MM.1S (cell line): ENCODE measurements around the gene ZBTB25.
A peak's percentile ranks its signal among the peaks of the same experiment; 100 is the strongest.
"Not testable (repeated sequence)": the region's sequence is repeated elsewhere in the genome, so short reads cannot be mapped to it uniquely, and the experiment has no call there.

Experiments used
- DNase-seq: peaks from one replicate; pipeline ENCODE4 v3.0.0-alpha.2; 2015
- H2AFZ ChIP-seq: fragments of 300-600 bp; sonication (generic); 2 replicates; pipeline ENCODE4 v1.6.0; 2016; ENCODE audit warnings: antibody characterized with exemption, low read length
- H3F3A ChIP-seq: fragments of 300-600 bp; sonication (generic); 2 replicates; pipeline ENCODE4 v1.6.1; 2016; ENCODE audit warnings: mild to moderate bottlenecking, antibody characterized with exemption, low read length, moderate library complexity, mixed read lengths; ENCODE audit not compliant: insufficient read depth
- H3K27ac ChIP-seq: fragments of 300-600 bp; sonication (generic); 2 replicates; pipeline ENCODE4 v1.5.1; 2016; ENCODE audit warnings: mild to moderate bottlenecking, low read length
- H3K27me3 ChIP-seq: fragments of 300-600 bp; sonication (generic); replicated peaks from 2 replicates; pipeline ENCODE4 v1.6.0; 2016; ENCODE audit warnings: low read length; ENCODE audit not compliant: insufficient read depth
- H3K36me3 ChIP-seq: fragments of 300-600 bp; sonication (generic); replicated peaks from 2 replicates; pipeline ENCODE4 v1.6.1; 2016; ENCODE audit warnings: mild to moderate bottlenecking, low read length, mixed read lengths; ENCODE audit not compliant: insufficient read depth
- H3K4me1 ChIP-seq: fragments of 300-600 bp; sonication (generic); 2 replicates; pipeline ENCODE4 v1.6.1; 2016; ENCODE audit warnings: low read length, mixed read lengths
- H3K4me2 ChIP-seq: fragments of 300-600 bp; sonication (generic); 2 replicates; pipeline ENCODE4 v1.6.0; 2016; ENCODE audit warnings: low read depth, low read length
- H3K4me3 ChIP-seq: fragments of 300-600 bp; sonication (generic); 2 replicates; pipeline ENCODE4 v1.5.1; 2016; ENCODE audit warnings: low read length, mixed read lengths
- H3K79me2 ChIP-seq: fragments of 300-600 bp; sonication (generic); 2 replicates; pipeline ENCODE4 v1.6.1; 2016; ENCODE audit warnings: mixed run types, low read length, mixed read lengths
- H3K9ac ChIP-seq: fragments of 300-600 bp; sonication (generic); 2 replicates; pipeline ENCODE4 v1.6.1; 2016; ENCODE audit warnings: low read length, mixed read lengths
- H3K9me2 ChIP-seq: fragments of 300-600 bp; sonication (generic); replicated peaks from 2 replicates; pipeline ENCODE4 v1.6.1; 2016; ENCODE audit warnings: mild to moderate bottlenecking, low read length, mixed read lengths; ENCODE audit not compliant: insufficient read depth
- H3K9me3 ChIP-seq: fragments of 300-600 bp; sonication (generic); replicated peaks from 2 replicates; pipeline ENCODE4 v1.6.1; 2016; ENCODE audit warnings: mild to moderate bottlenecking, low read length, mixed read lengths; ENCODE audit not compliant: insufficient read depth
- H4K20me1 ChIP-seq: fragments of 300-600 bp; sonication (generic); 2 replicates; pipeline ENCODE4 v1.6.1; 2016; ENCODE audit warnings: mild to moderate bottlenecking, low read length, moderate library complexity, mixed read lengths; ENCODE audit not compliant: insufficient read depth
- EZH2 ChIP-seq: fragments of 300-600 bp; sonication (generic); optimal IDR thresholded peaks from 2 replicates; pipeline ENCODE3; 2017; ENCODE audit warnings: low read depth, mild to moderate bottlenecking, antibody characterized with exemption, low read length, mixed read lengths
- EZH2phosphoT487 ChIP-seq: fragments of 300-600 bp; sonication (generic); IDR thresholded peaks from 2 replicates; pipeline ENCODE4 v1.6.1; 2018; ENCODE audit warnings: antibody characterized with exemption, low read length
- TF ChIP-seq, protein P1 (sequence below): fragments of 300-600 bp; sonication (generic); IDR thresholded peaks from 2 replicates; pipeline ENCODE4 v1.5.1; 2016; ENCODE audit warnings: antibody characterized with exemption, low read length, mixed read lengths

ZBTB25 gene

DNA sequence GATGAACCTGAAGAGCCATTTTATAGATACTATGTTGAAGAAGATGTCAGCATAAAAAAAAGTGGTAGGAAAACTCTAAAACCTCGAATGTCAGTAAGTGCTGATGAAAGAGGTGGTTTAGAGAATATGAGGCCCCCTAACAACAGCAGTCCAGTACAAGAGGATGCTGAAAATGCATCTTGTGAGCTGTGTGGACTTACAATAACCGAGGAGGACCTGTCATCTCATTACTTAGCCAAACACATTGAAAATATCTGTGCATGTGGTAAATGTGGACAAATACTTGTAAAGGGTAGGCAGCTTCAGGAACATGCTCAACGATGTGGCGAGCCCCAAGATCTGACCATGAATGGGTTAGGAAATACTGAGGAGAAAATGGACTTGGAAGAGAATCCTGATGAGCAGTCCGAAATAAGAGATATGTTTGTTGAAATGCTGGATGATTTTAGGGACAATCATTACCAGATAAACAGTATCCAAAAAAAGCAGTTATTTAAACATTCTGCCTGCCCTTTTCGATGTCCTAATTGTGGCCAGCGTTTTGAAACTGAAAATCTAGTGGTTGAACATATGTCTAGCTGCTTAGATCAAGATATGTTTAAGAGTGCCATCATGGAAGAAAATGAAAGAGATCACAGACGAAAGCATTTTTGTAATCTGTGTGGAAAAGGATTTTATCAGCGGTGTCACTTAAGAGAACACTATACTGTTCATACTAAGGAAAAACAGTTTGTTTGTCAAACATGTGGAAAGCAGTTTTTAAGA is 19.1 kb upstream of the ZBTB25 start:
- TF ChIP-seq, protein P1, sequence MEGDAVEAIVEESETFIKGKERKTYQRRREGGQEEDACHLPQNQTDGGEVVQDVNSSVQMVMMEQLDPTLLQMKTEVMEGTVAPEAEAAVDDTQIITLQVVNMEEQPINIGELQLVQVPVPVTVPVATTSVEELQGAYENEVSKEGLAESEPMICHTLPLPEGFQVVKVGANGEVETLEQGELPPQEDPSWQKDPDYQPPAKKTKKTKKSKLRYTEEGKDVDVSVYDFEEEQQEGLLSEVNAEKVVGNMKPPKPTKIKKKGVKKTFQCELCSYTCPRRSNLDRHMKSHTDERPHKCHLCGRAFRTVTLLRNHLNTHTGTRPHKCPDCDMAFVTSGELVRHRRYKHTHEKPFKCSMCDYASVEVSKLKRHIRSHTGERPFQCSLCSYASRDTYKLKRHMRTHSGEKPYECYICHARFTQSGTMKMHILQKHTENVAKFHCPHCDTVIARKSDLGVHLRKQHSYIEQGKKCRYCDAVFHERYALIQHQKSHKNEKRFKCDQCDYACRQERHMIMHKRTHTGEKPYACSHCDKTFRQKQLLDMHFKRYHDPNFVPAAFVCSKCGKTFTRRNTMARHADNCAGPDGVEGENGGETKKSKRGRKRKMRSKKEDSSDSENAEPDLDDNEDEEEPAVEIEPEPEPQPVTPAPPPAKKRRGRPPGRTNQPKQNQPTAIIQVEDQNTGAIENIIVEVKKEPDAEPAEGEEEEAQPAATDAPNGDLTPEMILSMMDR = no peak
- H3K4me3 ChIP-seq = peak overlapping the region; percentile 44
- peak overlapping the region; percentile 86 for H3K4me2 ChIP-seq
- no peaks in the 10 kb centered on the region for H3K27me3 ChIP-seq
- H3K27ac ChIP-seq = peak overlapping the region; percentile 76
- H4K20me1 ChIP-seq = peaks cover 8% of the 10 kb centered on the region
- peaks cover 52% of the 10 kb centered on the region for H3K79me2 ChIP-seq
- no peaks in the 10 kb centered on the region for H3K36me3 ChIP-seq
- no peaks in the 10 kb centered on the region for H3K9me2 ChIP-seq
- peak; percentile 61 for DNase-seq
- peak overlapping the region; percentile 19; the same call in 1 of the 2 replicates for H3K9ac ChIP-seq
- peaks cover 20% of the 10 kb centered on the region for H3F3A ChIP-seq
- peaks cover 24% of the 10 kb centered on the region for H3K4me1 ChIP-seq
- H2AFZ ChIP-seq = no peak overlapping the region
- H3K9me3 ChIP-seq = no peaks in the 10 kb centered on the region

DNA sequence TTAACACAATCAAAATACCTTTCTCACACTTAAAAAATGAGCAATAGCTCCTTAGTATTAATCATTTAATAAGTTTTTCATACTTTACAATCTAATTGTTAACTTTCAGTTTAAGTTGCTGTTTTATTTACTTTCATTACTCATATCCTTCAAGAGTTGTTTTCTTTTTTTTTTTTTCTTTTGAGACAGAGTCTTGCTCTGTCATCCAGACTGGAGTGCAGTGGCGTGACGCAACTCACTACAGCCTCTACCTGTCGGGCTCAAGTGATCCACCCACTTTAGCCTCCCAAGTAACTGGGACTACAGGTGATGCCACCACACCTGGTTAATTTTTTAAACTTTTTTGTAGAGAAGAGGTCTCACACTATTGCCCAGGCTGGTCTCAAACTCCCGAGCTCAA is 17.1 kb upstream of the ZBTB25 start:
- Histone ChIP-seq H4K20me1 (peaks cover 11% of the 10 kb centered on the region), H3K27me3 (no peaks in the 10 kb centered on the region), H3K9me3 (no peaks in the 10 kb centered on the region), H3K36me3 (no peaks in the 10 kb centered on the region), H3K4me1 (peaks cover 27% of the 10 kb centered on the region), H3K79me2 (peaks cover 70% of the 10 kb centered on the region), H3K9me2 (no peaks in the 10 kb centered on the region), H3F3A (peaks cover 20% of the 10 kb centered on the region), H3K9ac (no peak overlapping the region), H3K4me2 (no peak overlapping the region), H3K27ac (no peak overlapping the region), H3K4me3 (no peak overlapping the region), H2AFZ (no peak overlapping the region)
- TF ChIP-seq EZH2phosphoT487 = no peak
- TF ChIP-seq, protein P1 = no peak
- TF ChIP-seq EZH2 = no peak
- DNase-seq = no peak

DNA sequence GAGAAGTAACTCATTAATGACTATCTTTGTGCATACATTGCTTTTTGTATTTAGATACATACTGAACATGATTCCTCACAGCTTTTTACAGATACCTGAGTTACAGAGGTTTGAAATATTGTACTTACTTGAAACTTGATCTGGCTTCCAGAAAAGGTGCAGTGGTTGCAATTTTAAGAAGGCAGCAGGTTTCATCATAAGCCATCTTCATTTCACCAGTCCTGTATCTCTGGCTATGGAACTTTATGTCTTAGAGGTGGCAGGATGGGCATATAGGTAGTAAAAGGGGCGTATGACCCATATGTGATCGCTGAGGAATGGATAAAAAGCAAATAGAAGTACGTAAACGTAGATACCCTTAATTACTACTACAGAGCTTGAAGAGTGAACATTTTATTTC is 14.6 kb upstream of the ZBTB25 start:
- Histone ChIP-seq H3K79me2 (peaks cover 86% of the 10 kb centered on the region), H3K4me3 (no peak overlapping the region), H3K36me3 (no peaks in the 10 kb centered on the region), H3K27ac (no peak overlapping the region), H3K27me3 (no peaks in the 10 kb centered on the region), H2AFZ (no peak overlapping the region), H3K4me1 (peaks cover 24% of the 10 kb centered on the region), H3K9me3 (no peaks in the 10 kb centered on the region), H3F3A (peaks cover 17% of the 10 kb centered on the region), H3K4me2 (no peak overlapping the region), H3K9ac (no peak overlapping the region), H4K20me1 (peaks cover 15% of the 10 kb centered on the region), H3K9me2 (no peaks in the 10 kb centered on the region)
- no peak for TF ChIP-seq EZH2phosphoT487
- TF ChIP-seq, protein P1 = no peak
- no peak for TF ChIP-seq EZH2
- DNase-seq = no peak

DNA sequence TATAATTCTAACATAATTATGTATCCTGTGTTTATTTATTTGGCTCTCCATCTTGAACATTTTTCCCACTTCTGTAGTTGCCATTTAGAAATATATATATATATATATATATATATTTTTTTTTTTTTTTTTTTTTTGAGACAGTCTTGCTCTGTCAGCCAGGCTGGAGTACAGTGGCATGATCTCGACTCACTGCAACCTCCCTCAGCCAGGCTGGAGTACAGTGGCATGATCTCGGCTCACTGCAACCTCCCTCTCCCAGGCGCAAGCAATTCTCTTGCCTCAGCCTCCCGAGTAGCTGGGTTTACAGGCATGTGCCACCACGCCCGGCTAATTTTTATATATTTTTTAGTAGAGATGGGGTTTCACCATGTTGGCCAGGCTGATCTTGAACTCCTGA is 14.0 kb upstream of the ZBTB25 start:
- H3K27ac ChIP-seq = not testable (repeated sequence)
- H3K4me1 ChIP-seq = peaks cover 23% of the 10 kb centered on the region

More for the DNA sequence above, 14.0 kb upstream of the ZBTB25 start:
- H3K4me3 ChIP-seq, H3K9me2 ChIP-seq, H3K9ac ChIP-seq, H3K27me3 ChIP-seq, H2AFZ ChIP-seq, DNase-seq, H3K36me3 ChIP-seq, H3K9me3 ChIP-seq, H3K4me2 ChIP-seq: not testable (repeated sequence)
- H3F3A ChIP-seq = peaks cover 11% of the 10 kb centered on the region
- H3K79me2 ChIP-seq = peaks cover 92% of the 10 kb centered on the region
- H4K20me1 ChIP-seq = peaks cover 16% of the 10 kb centered on the region
